Stimulated activated naive B cell treated with anti-CD40 and anti-IgM and Interleukin-4, amounts not matched to agents 10 μg/mL and 1 μg/mL and 100 μg/mL, for 72 hours (primary cell): ENCODE results near the gene PRKN.

Source experiments
- ATAC-seq, 2 donors: fragments of 150-1000 bp; cut with Tn5 transposase; replicated peaks; 2 replicates each; pipeline ENCODE4 v1.10.0; 2021; ENCODE audit warnings: moderate library complexity in 1 of 2
- DNase-seq: peaks from one replicate; pipeline ENCODE4 v3.0.0; 2021
- H3K27ac Mint-ChIP-seq: one replicate; pipeline ENCODE4 v1.8.0; 2022; ENCODE audit warnings: mild to moderate bottlenecking, mixed read lengths
- H3K27me3 Mint-ChIP-seq, 2 donors: one replicate each; pipeline ENCODE4 v1.8.0; 2022; ENCODE audit warnings: mixed read lengths in 2 of 2
- H3K36me3 Mint-ChIP-seq, 2 donors: one replicate each; pipeline ENCODE4 v1.8.0; 2022; ENCODE audit warnings: mixed read lengths in 2 of 2, mild to moderate bottlenecking in 1 of 2
- H3K4me1 Mint-ChIP-seq, 2 donors: one replicate each; pipeline ENCODE4 v1.8.0; 2022; ENCODE audit warnings: mixed read lengths in 2 of 2, mild to moderate bottlenecking in 1 of 2
- H3K4me3 Mint-ChIP-seq, 2 donors: one replicate each; pipeline ENCODE4 v1.8.0; 2022; ENCODE audit warnings: mild to moderate bottlenecking in 2 of 2, mixed read lengths in 2 of 2, moderate library complexity in 1 of 2
- H3K9me3 Mint-ChIP-seq, 2 donors: one replicate each; pipeline ENCODE4 v1.8.0; 2022; ENCODE audit warnings: mixed read lengths in 2 of 2, mild to moderate bottlenecking in 1 of 2

The PRKN gene

DNA sequence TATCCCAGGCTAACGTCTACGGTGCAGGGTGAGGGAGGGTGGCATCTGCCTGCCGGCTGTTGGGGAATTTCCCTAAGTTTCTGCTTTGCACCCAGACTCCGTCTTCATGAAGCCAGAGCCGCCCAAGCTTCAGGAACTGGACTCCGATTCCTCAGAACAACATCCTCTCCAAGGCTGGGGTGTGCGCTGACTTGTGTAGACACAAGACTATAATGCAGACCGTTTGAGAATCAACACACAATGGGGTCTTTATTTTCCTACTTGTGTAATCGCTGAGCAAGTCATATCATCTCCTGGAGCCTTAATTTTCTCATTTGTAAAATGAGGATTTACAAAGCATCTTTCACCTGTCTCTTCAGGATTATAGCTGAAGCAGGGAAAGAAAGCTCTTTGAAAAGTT lies 1293.2 kb downstream of the PRKN start:
- DNase-seq (no peak), ATAC-seq (no peak)
- Mint-ChIP-seq H3K27me3 (no peaks in the 10 kb centered on the region), H3K9me3 (peaks cover under 1% of the 10 kb centered on the region in 2 donors), H3K4me3 (no peak overlapping the region), H3K36me3 (no peaks in the 10 kb centered on the region), H3K4me1 (no peaks in the 10 kb centered on the region), H3K27ac (no peak overlapping the region)

DNA sequence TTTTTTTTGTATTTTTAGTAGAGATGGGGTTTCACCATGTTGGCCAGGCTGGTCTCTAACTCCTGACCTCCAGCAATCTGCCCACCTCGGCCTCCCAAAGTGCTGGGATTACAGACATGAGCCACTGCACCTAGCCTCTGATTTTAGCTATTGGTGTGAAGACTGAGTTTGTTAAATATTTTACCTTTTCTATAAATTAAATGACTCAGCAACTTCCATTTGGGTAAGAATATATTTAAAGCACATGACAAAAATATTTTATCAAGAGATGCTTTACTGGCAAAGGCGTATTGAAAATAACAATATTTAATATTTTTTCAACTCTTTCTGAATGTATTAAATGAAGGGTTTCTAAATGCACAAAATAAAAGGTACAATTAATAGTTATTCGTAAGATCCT lies 1295.0 kb downstream of the PRKN start:
- Mint-ChIP-seq H3K9me3 (peaks cover 3% of the 10 kb centered on the region in 2 donors), H3K27ac (no peak overlapping the region), H3K36me3 (no peaks in the 10 kb centered on the region), H3K27me3 (no peaks in the 10 kb centered on the region), H3K4me1 (no peaks in the 10 kb centered on the region), H3K4me3 (no peak overlapping the region)
- ATAC-seq: no peak
- no peak for DNase-seq

DNA sequence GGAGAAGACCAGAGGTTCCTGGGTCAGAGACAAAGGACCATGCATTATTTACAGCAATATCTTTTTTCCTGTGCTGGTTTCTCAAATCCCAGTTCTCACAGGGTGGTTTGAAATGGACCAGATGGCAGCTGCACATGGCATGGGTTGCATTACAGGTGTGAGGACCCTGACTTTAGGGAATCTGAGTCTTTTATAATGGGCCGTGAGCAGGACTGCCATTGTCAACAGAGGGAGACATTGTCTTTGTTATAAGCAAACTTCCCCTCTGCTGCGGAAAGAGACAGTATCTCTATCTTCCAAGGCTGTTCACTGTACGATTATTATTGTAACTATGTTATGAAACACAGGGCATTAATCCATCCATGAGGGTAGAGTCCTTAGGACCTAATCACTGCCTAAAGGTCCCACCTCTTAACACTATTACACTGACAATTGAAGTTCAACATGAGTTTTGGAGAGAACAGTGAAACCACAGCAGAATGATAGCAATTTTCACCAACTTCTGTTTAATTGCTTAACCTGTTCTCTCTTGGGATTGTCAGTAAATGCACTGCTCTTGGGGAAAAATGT lies 1297.6 kb downstream of the PRKN start:
- Mint-ChIP-seq H3K27me3 (no peaks in the 10 kb centered on the region), H3K9me3 (peaks cover 3% of the 10 kb centered on the region in 2 donors), H3K27ac (no peak overlapping the region), H3K4me3 (no peak overlapping the region), H3K36me3 (no peaks in the 10 kb centered on the region), H3K4me1 (no peaks in the 10 kb centered on the region)
- no peak for ATAC-seq
- DNase-seq: no peak

DNA sequence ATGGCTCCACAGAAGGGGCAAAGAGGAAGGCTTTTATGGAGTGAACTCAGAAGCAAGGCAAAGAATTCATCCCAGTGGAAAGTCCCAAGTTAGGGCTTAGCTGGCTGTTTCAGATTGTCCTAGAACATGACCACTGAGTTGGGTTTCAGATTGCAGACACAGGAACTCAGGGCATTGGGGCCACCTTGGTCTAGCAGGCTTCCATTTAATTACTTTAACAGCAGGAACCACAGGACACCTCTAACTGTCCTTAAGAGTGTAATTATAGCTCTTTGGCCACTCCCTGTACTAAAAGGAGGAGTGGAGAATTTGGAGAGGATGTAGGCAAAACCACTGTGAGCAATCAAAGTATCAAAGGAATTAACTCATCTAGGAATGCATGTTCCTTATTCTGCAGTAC lies 1303.1 kb downstream of the PRKN start:
- Mint-ChIP-seq H3K9me3 (peaks cover 3% of the 10 kb centered on the region in 2 donors), H3K27ac (no peak overlapping the region)
- ATAC-seq: no peak

DNA sequence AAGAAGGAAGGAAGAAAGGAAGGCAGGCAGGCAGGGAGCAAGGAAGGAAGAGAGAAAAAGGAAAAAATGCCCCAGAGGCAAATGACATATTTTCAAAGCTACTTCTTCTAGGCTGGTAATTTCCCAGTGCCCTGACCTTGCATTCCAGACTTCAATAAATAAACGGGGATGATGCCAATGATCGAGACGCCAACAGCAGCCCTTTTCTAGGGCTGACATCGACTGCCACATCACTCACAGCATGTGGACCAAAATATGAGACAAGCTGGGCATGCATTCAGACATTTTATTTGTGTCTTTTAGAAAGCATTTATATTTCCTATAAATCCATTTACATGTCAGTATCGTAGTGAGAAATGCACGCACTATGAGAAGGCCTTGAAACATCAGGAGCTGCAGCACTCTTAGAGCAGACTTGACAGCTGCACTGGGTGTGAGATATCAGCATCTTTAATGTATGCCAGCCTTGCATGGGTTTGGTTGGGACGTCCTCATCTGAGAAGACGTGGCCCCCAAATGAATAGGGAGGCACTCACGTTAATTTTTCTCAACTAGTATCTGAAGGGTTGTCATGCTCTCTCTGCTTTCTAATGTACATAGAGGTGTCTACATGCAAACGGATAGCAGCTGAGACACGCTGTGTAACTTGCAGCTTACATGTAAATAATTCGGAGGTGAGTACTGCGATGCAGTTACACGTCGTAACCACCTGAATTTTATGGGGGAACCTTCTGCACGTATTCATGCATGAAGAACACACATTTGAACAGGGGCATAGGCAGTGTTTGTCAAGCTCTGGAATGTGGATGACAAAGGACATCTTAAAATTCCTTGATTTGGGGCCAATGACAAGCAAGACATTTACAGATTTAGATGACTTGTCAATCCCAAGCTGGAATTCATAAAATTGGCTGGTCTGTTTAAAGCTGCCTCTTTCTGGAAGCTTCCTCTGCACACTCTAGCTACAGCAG lies 1304.6 kb downstream of the PRKN start:
- no peak overlapping the region for H3K4me3 Mint-ChIP-seq
- DNase-seq: no peak
- H3K9me3 Mint-ChIP-seq: no peaks in the 10 kb centered on the region
- no peak overlapping the region for H3K27ac Mint-ChIP-seq
- H3K4me1 Mint-ChIP-seq: no peaks in the 10 kb centered on the region
- ATAC-seq: no peak
- H3K27me3 Mint-ChIP-seq: peaks cover 0 to 6% of the 10 kb centered on the region in 2 donors
- no peaks in the 10 kb centered on the region for H3K36me3 Mint-ChIP-seq

More for the DNA sequence above, 1303.1 kb downstream of the PRKN start:
- H3K27me3 Mint-ChIP-seq: peaks cover 0 to 6% of the 10 kb centered on the region in 2 donors
- H3K36me3 Mint-ChIP-seq: no peaks in the 10 kb centered on the region
- H3K4me1 Mint-ChIP-seq: no peaks in the 10 kb centered on the region
- no peak overlapping the region for H3K4me3 Mint-ChIP-seq
- DNase-seq: no peak

DNA sequence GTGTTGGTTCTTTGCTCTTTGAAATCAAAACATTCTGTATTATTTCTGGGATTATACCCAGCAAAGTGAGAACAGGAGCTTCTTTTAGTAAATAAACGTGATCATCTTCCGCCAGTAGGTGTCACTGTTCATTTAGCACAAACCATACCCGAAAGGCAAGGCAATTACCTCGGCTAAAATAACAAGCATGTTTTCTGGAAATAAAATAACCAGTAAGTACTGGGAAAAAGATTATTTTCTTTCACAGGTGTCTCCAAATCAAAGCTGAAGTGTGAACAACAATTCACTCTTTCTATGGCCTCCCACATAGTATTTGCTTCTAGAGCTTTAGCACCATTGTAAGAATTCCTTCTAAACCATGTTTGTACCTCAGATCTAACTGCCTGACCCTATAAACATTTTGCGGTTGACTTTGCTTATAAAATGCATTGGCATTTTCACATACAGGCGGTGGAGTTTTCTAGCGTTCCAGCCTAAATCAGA lies 1309.1 kb downstream of the PRKN start:
- Mint-ChIP-seq H3K27me3 (peaks cover 11 to 22% of the 10 kb centered on the region in 2 donors), H3K4me3 (no peak overlapping the region), H3K9me3 (no peaks in the 10 kb centered on the region), H3K36me3 (no peaks in the 10 kb centered on the region), H3K27ac (no peak overlapping the region), H3K4me1 (no peaks in the 10 kb centered on the region)
- DNase-seq: peak; percentile 3
- peak in 1 of 2 donors; percentile 50 for ATAC-seq

DNA sequence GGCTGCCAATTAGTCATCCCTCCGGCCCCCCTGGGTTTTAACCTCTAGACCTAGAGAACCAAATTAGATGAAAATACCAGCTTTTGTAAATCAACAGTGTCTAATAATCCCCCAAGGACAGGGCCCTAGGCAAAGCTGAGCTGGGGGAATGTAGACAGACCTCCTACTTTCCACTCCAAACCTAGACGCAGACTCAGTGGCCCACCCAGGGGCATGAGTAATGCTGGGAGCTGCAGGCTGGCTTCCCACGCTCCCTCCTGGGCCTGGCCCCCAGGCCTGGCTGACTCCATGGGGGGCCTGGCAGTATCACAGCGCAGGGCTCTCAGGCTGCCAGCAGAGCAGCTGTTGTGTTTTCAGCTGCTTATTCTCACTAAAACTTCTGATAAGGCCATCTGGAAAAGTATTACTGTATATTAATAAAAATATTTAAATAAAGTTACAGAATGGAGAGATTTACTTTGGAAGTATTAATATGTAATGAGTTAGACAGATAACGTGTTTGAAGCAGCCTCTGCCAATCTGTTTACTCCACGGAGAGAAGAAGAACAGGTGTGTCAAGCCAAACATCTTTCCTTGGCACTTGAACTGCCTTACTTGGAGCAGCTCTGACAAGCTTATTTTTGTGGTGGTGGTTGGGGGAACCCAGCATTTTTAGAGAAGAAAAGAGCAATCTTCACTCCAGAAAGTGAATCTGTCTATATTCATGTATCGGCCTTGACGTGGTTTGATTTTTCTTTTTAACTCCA lies 1309.7 kb downstream of the PRKN start:
- ATAC-seq (no peak), DNase-seq (no peak)
- H3K4me1 Mint-ChIP-seq: no peaks in the 10 kb centered on the region
- H3K4me3 Mint-ChIP-seq: no peak overlapping the region
- H3K27ac Mint-ChIP-seq: no peak overlapping the region
- H3K36me3 Mint-ChIP-seq: no peaks in the 10 kb centered on the region
- peaks cover 11 to 22% of the 10 kb centered on the region in 2 donors for H3K27me3 Mint-ChIP-seq
- H3K9me3 Mint-ChIP-seq: no peaks in the 10 kb centered on the region

DNA sequence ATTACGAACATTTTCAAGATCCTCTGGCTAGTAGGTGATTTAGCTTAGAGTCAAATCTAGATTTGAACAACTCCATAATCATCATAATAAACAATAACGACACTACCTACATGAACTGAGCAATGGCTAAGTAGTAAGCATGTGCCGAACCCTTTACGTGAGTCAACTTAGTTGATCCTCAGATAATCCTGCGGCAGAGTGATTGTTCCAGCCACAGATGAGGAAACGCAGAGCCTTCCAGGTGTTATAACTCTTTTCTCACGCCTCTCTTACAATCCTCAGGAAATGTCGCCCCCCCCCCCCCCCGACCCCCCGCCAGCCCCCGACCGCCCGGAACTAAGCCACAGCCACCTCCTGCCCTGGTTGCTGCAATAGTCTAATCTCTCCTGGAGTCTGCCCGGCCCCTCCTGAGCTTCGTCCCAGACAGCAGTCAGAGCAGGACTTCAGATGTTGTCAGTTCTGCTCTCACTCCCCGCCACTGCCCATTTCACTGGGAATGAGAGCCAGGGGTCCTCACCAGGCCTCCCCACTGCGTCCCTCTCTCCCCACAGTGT lies 1312.2 kb downstream of the PRKN start:
- ATAC-seq: no peak
- Mint-ChIP-seq H3K4me3 (no peak overlapping the region), H3K4me1 (no peaks in the 10 kb centered on the region), H3K9me3 (peaks cover 0 to 2% of the 10 kb centered on the region in 2 donors), H3K27ac (no peak overlapping the region), H3K27me3 (peaks cover 11 to 16% of the 10 kb centered on the region in 2 donors), H3K36me3 (no peaks in the 10 kb centered on the region)
- no peak for DNase-seq

DNA sequence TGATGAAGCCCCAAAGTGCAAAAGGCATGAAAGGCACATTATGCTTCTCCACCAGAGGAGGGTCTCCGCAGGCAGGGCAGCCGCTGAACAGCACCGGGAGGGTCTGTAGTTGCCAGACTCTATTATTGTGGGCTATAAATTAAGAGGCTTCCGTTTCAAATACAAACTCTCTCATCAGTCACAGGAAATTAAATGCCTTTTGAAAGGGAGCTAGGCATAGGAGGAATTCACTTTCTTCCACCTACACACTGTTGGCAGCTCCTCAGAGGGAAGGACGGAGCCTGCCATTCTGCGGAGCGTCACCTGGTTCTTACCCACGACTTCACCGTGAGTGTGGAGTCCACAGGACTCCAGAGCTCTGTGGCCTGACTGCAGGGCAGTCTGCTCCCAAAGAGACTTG lies 1312.9 kb downstream of the PRKN start:
- no peaks in the 10 kb centered on the region for H3K36me3 Mint-ChIP-seq
- H3K4me1 Mint-ChIP-seq: no peaks in the 10 kb centered on the region
- H3K27me3 Mint-ChIP-seq: peaks cover 11 to 16% of the 10 kb centered on the region in 2 donors
- DNase-seq: no peak
- H3K4me3 Mint-ChIP-seq: no peak overlapping the region
- no peak overlapping the region for H3K27ac Mint-ChIP-seq
- peaks cover 0 to 5% of the 10 kb centered on the region in 2 donors for H3K9me3 Mint-ChIP-seq
- ATAC-seq: no peak

DNA sequence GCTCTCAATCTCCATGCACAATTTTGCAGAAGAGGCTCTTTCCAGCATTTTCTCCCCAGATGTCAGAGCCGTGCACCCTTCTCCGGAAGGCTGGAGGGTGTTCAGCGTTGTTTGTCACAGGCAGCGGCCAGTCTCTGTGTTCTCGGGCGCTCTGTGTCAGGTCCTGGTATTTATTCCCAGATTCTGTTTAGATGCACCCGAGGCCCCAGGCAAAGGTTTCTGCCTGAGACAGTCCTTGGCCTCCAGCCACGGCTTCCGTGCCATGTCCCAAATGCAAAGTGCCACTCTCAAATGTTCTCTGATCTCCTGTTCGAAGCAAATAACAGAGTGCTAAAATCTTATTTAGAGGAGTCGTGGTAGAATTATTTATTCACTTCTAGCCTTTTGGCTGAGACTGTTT lies 1313.4 kb downstream of the PRKN start:
- no peak for ATAC-seq
- no peaks in the 10 kb centered on the region for H3K4me1 Mint-ChIP-seq

DNA sequence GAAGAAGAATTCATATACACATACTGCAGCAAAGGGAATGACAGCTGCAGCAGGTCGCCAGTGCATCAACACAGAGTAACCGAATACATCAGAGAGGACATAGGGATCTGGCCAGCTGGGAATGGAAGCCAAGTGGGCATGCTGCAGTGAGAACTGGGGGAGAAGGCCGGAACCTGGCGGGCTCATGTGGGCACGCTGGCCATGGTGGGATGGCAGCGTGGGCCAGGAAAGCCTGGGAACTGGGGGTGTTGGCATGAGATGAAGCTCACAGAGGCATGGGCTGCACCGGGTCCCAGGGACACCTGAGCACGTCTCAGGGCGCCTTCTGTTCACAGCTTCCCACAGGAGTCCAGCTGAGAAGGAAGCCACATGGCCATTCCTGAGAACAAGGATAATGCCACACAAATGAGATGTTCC lies 1314.2 kb downstream of the PRKN start:
- Mint-ChIP-seq H3K9me3 (peaks cover 0 to 5% of the 10 kb centered on the region in 2 donors), H3K4me3 (no peak overlapping the region), H3K4me1 (no peaks in the 10 kb centered on the region), H3K27ac (no peak overlapping the region), H3K36me3 (no peaks in the 10 kb centered on the region), H3K27me3 (peaks cover 11 to 16% of the 10 kb centered on the region in 2 donors)
- no peak for DNase-seq
- no peak for ATAC-seq

More for the DNA sequence above, 1313.4 kb downstream of the PRKN start:
- H3K27me3 Mint-ChIP-seq: peaks cover 11 to 16% of the 10 kb centered on the region in 2 donors
- peaks cover 0 to 5% of the 10 kb centered on the region in 2 donors for H3K9me3 Mint-ChIP-seq
- no peak overlapping the region for H3K4me3 Mint-ChIP-seq
- H3K27ac Mint-ChIP-seq: no peak overlapping the region
- no peak for DNase-seq
- H3K36me3 Mint-ChIP-seq: no peaks in the 10 kb centered on the region

DNA sequence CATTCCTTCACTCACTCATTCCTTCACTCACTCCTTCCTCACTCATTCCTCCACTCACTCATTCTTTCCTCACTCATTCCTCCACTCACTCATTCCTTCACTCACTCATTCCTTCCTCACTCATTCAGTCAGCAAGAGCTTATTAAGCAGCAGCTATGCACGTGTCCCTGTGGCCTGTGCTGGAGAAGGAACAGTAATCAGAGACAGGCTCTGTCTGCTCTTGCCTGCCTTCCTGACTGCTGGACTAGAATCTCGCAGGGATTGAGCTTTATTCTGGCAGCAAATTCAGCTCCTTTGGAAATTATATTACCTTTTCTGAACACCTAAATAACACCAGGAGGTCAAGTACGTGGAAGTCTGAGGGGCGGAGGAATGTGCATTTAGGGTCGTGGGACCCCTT lies 1314.8 kb downstream of the PRKN start:
- peaks cover 0 to 5% of the 10 kb centered on the region in 2 donors for H3K9me3 Mint-ChIP-seq
- DNase-seq (no peak), ATAC-seq (no peak)
- H3K36me3 Mint-ChIP-seq: no peaks in the 10 kb centered on the region
- no peaks in the 10 kb centered on the region for H3K4me1 Mint-ChIP-seq
- H3K27ac Mint-ChIP-seq: no peak overlapping the region
- H3K4me3 Mint-ChIP-seq: no peak overlapping the region
- peaks cover 11 to 16% of the 10 kb centered on the region in 2 donors for H3K27me3 Mint-ChIP-seq

DNA sequence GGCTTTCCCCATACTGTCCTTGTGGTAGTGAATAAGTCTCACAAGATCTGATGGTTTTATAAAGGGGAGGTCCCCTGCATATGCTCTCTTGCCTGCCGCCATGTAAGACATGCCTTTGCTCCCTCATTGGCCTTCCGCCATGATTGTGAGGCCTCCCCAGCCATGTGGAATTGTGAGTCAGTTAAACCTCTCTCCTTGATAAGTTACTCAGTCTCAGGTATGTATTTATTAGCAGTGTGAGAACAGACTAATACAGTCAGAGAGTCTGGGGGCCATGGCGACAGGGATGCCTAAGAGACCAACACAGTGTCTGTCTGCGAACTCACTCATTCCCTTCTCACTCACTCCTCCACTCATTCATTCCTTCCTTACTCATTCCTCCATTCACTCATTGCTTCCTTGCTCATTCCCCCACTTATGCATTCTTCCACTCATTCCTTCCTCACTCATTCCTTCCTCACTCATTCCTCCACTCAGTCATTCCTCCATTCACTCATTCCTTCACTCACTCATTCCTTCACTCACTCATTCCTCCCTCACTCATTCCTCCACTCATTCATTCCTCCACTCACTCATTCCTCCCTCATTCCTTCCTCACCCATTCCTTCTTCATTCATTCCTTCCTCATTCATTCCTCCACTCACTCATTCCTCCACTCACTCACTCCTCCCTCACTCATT lies 1316.2 kb downstream of the PRKN start:
- Mint-ChIP-seq H3K27me3 (peaks cover 7 to 10% of the 10 kb centered on the region in 2 donors), H3K36me3 (no peaks in the 10 kb centered on the region), H3K27ac (no peak overlapping the region), H3K4me1 (no peaks in the 10 kb centered on the region), H3K4me3 (no peak overlapping the region), H3K9me3 (peaks cover 0 to 5% of the 10 kb centered on the region in 2 donors)
- ATAC-seq: no peak
- DNase-seq: no peak
